GM23338 (cell line): ENCODE data around the gene CD300C. TPM values are rescaled to one million over a fixed set of nuclear protein-coding genes. Genes with fewer than 3 reads are reported as not detected.
A peak's percentile ranks its signal among the peaks of the same experiment; 100 is the strongest.

Source experiments
- ATAC-seq: fragments of 200-7000 bp; cut with Tn5 transposase; 3 replicates; pipeline ENCODE4 v1.9.1; 2020
- DNase-seq: peaks from one replicate; pipeline ENCODE4 v3.0.0-alpha.2; 2015; ENCODE audit warnings: low spot score
- H2AFZ ChIP-seq: fragments of 200-600 bp; sonication (generic); 2 replicates; pipeline ENCODE4 v1.8.0; 2016; ENCODE audit warnings: antibody characterized with exemption, mild to moderate bottlenecking, moderate library complexity
- H3F3A ChIP-seq: fragments of 200-600 bp; sonication (generic); replicated peaks from 2 replicates; pipeline ENCODE4 v1.8.0; 2017; ENCODE audit warnings: antibody characterized with exemption, mixed run types, low read depth
- H3K27ac ChIP-seq: fragments of 200-600 bp; sonication (generic); 2 replicates; pipeline ENCODE4 v1.6.1; 2016; ENCODE audit warnings: low read depth
- H3K27me3 ChIP-seq: fragments of 200-600 bp; sonication (generic); 2 replicates; pipeline ENCODE4 v1.8.0; 2016; ENCODE audit warnings: mild to moderate bottlenecking, mixed run types, moderate library complexity; ENCODE audit not compliant: insufficient read depth
- H3K36me3 ChIP-seq: fragments of 200-600 bp; sonication (generic); 2 replicates; pipeline ENCODE4 v1.8.0; 2016; ENCODE audit warnings: mild to moderate bottlenecking; ENCODE audit not compliant: insufficient read depth
- H3K4me1 ChIP-seq: fragments of 200-600 bp; sonication (generic); 2 replicates; pipeline ENCODE4 v1.8.0; 2016; ENCODE audit warnings: mild to moderate bottlenecking, moderate library complexity; ENCODE audit not compliant: insufficient read depth
- H3K4me2 ChIP-seq: fragments of 200-600 bp; sonication (generic); 2 replicates; pipeline ENCODE4 v1.7.1; 2017; ENCODE audit warnings: mixed run types
- H3K4me3 ChIP-seq: fragments of 200-600 bp; sonication (generic); 2 replicates; pipeline ENCODE4 v1.6.1; 2016; ENCODE audit warnings: mixed run types
- H3K79me2 ChIP-seq: fragments of 200-600 bp; sonication (generic); replicated peaks from 2 replicates; pipeline ENCODE4 v1.8.0; 2017; ENCODE audit warnings: mild to moderate bottlenecking; ENCODE audit not compliant: insufficient read depth
- H3K9me2 ChIP-seq: fragments of 200-600 bp; sonication (generic); 2 replicates; pipeline ENCODE4 v1.8.0; 2017; ENCODE audit not compliant: insufficient read depth
- H4K20me1 ChIP-seq: fragments of 200-600 bp; sonication (generic); replicated peaks from 2 replicates; pipeline ENCODE4 v1.8.0; 2017; ENCODE audit warnings: mild to moderate bottlenecking; ENCODE audit not compliant: insufficient read depth
- H3K27ac Mint-ChIP-seq: 2 replicates; pipeline ENCODE4 v1.8.0; 2020; ENCODE audit warnings: inconsistent platforms, mild to moderate bottlenecking, moderate library complexity, mixed read lengths
- H3K27me3 Mint-ChIP-seq: 3 replicates; pipeline ENCODE4 v1.8.0; 2022; ENCODE audit warnings: low read depth, mild to moderate bottlenecking, moderate library complexity, mixed read lengths, inconsistent platforms; ENCODE audit not compliant: insufficient read depth, poor library complexity
- H3K36me3 Mint-ChIP-seq: 3 replicates; pipeline ENCODE4 v1.8.0; 2021; ENCODE audit warnings: low read depth, mild to moderate bottlenecking, inconsistent platforms, moderate library complexity, mixed read lengths
- H3K4me1 Mint-ChIP-seq: 3 replicates; pipeline ENCODE4 v1.8.0; 2020; ENCODE audit warnings: mild to moderate bottlenecking, inconsistent platforms, mixed read lengths
- H3K4me3 Mint-ChIP-seq: 3 replicates; pipeline ENCODE4 v1.8.0; 2021; ENCODE audit warnings: moderate library complexity, mild to moderate bottlenecking, inconsistent platforms, mixed read lengths
- H3K9me3 Mint-ChIP-seq: 3 replicates; pipeline ENCODE4 v1.8.0; 2020; ENCODE audit warnings: moderate library complexity, mild to moderate bottlenecking, inconsistent platforms, mixed read lengths
- CREB1 ChIP-seq: fragments of 250-450 bp; sonication (Bioruptor Pico); IDR thresholded peaks from 2 replicates; pipeline ENCODE4 v1.5.0; 2020; ENCODE audit warnings: low read depth, mild to moderate bottlenecking, moderate library complexity
- CTCF ChIP-seq, 2 experiments: fragments of 200-600 bp in 1 of 2; sonication (generic) in 1 of 2; conservative IDR thresholded peaks; 2 replicates each; pipeline versions ENCODE4 v1.5.1 to v1.6.1; 2016 to 2017; ENCODE audit warnings: antibody characterized with exemption in 2 of 2, low read depth in 2 of 2, mild to moderate bottlenecking in 2 of 2, moderate library complexity in 1 of 2
- ETS1 ChIP-seq: IDR thresholded peaks from 2 replicates; pipeline ENCODE4 v1.6.1; 2016; ENCODE audit warnings: antibody characterized with exemption
- EZH2 ChIP-seq: fragments of 200-600 bp; sonication (generic); IDR thresholded peaks from one replicate; pipeline ENCODE4 v1.8.0; 2017; ENCODE audit warnings: antibody characterized with exemption, mild to moderate bottlenecking, low read depth; ENCODE audit not compliant: unreplicated experiment
- EZH2phosphoT487 ChIP-seq: fragments of 200-600 bp; sonication (generic); IDR thresholded peaks from one replicate; pipeline ENCODE4 v1.8.1; 2018; ENCODE audit warnings: antibody characterized with exemption; ENCODE audit not compliant: unreplicated experiment
- JUNB ChIP-seq: IDR thresholded peaks from one replicate; pipeline ENCODE4 v1.6.1; 2016; ENCODE audit warnings: antibody characterized with exemption; ENCODE audit not compliant: unreplicated experiment
- NANOG ChIP-seq: IDR thresholded peaks from 2 replicates; pipeline ENCODE4 v1.6.1; 2016; ENCODE audit warnings: antibody characterized with exemption, borderline replicate concordance
- POLR2AphosphoS5 ChIP-seq: IDR thresholded peaks from 2 replicates; pipeline ENCODE4 v1.6.1; 2016; ENCODE audit warnings: antibody characterized with exemption, low read depth
- REST ChIP-seq: IDR thresholded peaks from one replicate; pipeline ENCODE4 v1.6.1; 2018; ENCODE audit warnings: antibody characterized with exemption; ENCODE audit not compliant: unreplicated experiment
- STAT1 ChIP-seq: IDR thresholded peaks from one replicate; pipeline ENCODE4 v1.6.1; 2016; ENCODE audit warnings: antibody characterized with exemption; ENCODE audit not compliant: unreplicated experiment
- ZNF114 ChIP-seq: fragments of 250-450 bp; sonication (Bioruptor Pico); IDR thresholded peaks from 2 replicates; pipeline ENCODE4 v1.5.0; 2020; ENCODE audit warnings: mild to moderate bottlenecking, moderate library complexity
- ZNF331 ChIP-seq: fragments of 250-450 bp; sonication (Bioruptor Pico); IDR thresholded peaks from 2 replicates; pipeline ENCODE4 v1.5.0; 2020; ENCODE audit warnings: low read depth, mild to moderate bottlenecking, moderate library complexity
- ZNF462 ChIP-seq: fragments of 250-450 bp; sonication (Bioruptor Pico); IDR thresholded peaks from 2 replicates; pipeline ENCODE4 v1.5.0; 2020; ENCODE audit warnings: mild to moderate bottlenecking, moderate library complexity
- polyA plus RNA-seq: library from polyadenylated mRNA; unstranded; fragments of >200 nt; fragmentation: Nextera tagmentation; extraction: Ambion mirVana; gene quantifications from 2 replicates; pipeline ENCODE4 v1.2.1, GENCODE V29; 2016
- total RNA-seq: library from RNA; depleted of rRNA; stranded (reverse); fragments of >200 nt; shearing (Covaris generic); gene quantifications from 2 replicates; pipeline ENCODE4 v1.2.3, GENCODE V29; 2014

Gene CD300C
- total and polyA plus RNA-seq, 2 experiments from 2014 or later: not detected

- Histone ChIP-seq H3K4me1 (no peaks in the 10 kb centered on the region), H3K36me3 (no peaks in the 10 kb centered on the region), H3K27me3 (no peaks in the 10 kb centered on the region), H3K27ac (no peak overlapping the region), H3K4me2 (no peak overlapping the region), H3K4me3 (no peak overlapping the region), H2AFZ (no peak overlapping the region), H3F3A (no peaks in the 10 kb centered on the region), H3K9me2 (no peaks in the 10 kb centered on the region), H3K79me2 (no peaks in the 10 kb centered on the region), H4K20me1 (no peaks in the 10 kb centered on the region)
- no peak overlapping the region for H3K27ac Mint-ChIP-seq
- DNase-seq: peak; percentile 11
- ATAC-seq: no peak; the same call in 2 of the 3 replicates
- H3K36me3 Mint-ChIP-seq: no peaks in the 10 kb centered on the region
- H3K4me3 Mint-ChIP-seq: no peak overlapping the region
- peaks cover 2% of the 10 kb centered on the region; the same call in 2 of the 3 replicates for H3K9me3 Mint-ChIP-seq
- TF ChIP-seq REST (no peak), ETS1 (no peak), ZNF462 (CRISPR knock-in tag) (no peak), EZH2 (no peak), EZH2phosphoT487 (no peak), JUNB (no peak), ZNF114 (CRISPR knock-in tag) (no peak), NANOG (no peak), CREB1 (CRISPR knock-in tag) (no peak), POLR2AphosphoS5 (no peak), CTCF (conservative IDR thresholded peaks at IDR 0.05; ENCODE audit: low read depth in 2 of 2) (no peak), ZNF331 (CRISPR knock-in tag) (no peak), STAT1 (no peak)
- peaks cover 3% of the 10 kb centered on the region for H3K27me3 Mint-ChIP-seq
- peaks cover 3% of the 10 kb centered on the region; the same call in 1 of the 3 replicates for H3K4me1 Mint-ChIP-seq
These were observed 38.6 kb upstream of the CD300C start for GRCh38 chr17:74584292-74585060.
